ENCODE measurements around the gene PPP4R3A. TPM values are rescaled to one million over a fixed set of nuclear protein-coding genes. Genes with fewer than 3 reads are reported as not detected.

The PPP4R3A gene
- total RNA-seq, 1 experiment from 2014 or later = 74.4 TPM

GRCh38 chr14:91509083-91509877 lies 830 bp downstream of the PPP4R3A start:
- Histone ChIP-seq H3K4me1 (ENCODE audit: insufficient read depth, low read length) (peaks cover 15% of the 10 kb centered on the region), H3K9ac (ENCODE audit: low read length) (peak overlapping the region; percentile 100), H3K4me2 (ENCODE audit: low read length) (peak overlapping the region; percentile 88), H3K9me3 (ENCODE audit: low read length) (no peaks in the 10 kb centered on the region), H3K27ac (ENCODE audit: low read length) (peak overlapping the region; percentile 96), H3K27me3 (ENCODE audit: low read length) (no peaks in the 10 kb centered on the region), H3K79me2 (ENCODE audit: low read length) (peaks cover 61% of the 10 kb centered on the region), H2AFZ (ENCODE audit: low read length) (peak overlapping the region; percentile 94; the same call in 1 of the 2 replicates), H3F3A (ENCODE audit: low read length, unreplicated experiment) (no peaks in the 10 kb centered on the region), H3K36me3 (ENCODE audit: low read depth, low read length) (peaks cover 20% of the 10 kb centered on the region), H4K20me1 (ENCODE audit: low read length) (peaks cover 46% of the 10 kb centered on the region), H3K9me2 (replicated peaks; ENCODE audit: low read length) (no peaks in the 10 kb centered on the region), H3K4me3 (ENCODE audit: low read length) (peak overlapping the region; percentile 90)
- POLR2A ChIA-PET (ENCODE audit: unreplicated experiment) = interaction anchor here (0.5 kb wide), 1 partner anchor 831 kb away, joined by 4 read pairs; no protein-coding TSS in a partner anchor
- intact Hi-C loops (cut with micrococcal nuclease) = no loop called here
- DNase-seq (no peak), ATAC-seq (no peak; the same call in none of the 2 replicates)
- BruUV-seq (replicated peaks) = no TSS peak
- no peak for TF ChIP-seq EZH2 (IDR thresholded peaks at IDR 0.05; ENCODE audit: low read length, unreplicated experiment)
- no peak for TF ChIP-seq EZH2phosphoT487 (IDR thresholded peaks at IDR 0.05; ENCODE audit: borderline replicate concordance, low read length)
- no peak for TF ChIP-seq CTCF (conservative IDR thresholded peaks at IDR 0.05; ENCODE audit: low read depth, low read length)
- CTCF ChIA-PET = no interaction called here

GRCh38 chr14:91508105-91508504 lies 2.0 kb downstream of the PPP4R3A start:
- Histone ChIP-seq H3K79me2 (ENCODE audit: low read length) (peaks cover 73% of the 10 kb centered on the region), H3K4me3 (ENCODE audit: low read length) (peak overlapping the region; percentile 90), H3F3A (ENCODE audit: low read length, unreplicated experiment) (no peaks in the 10 kb centered on the region), H3K9ac (ENCODE audit: low read length) (peak overlapping the region; percentile 100), H3K27ac (ENCODE audit: low read length) (no peak overlapping the region), H3K27me3 (ENCODE audit: low read length) (no peaks in the 10 kb centered on the region), H4K20me1 (ENCODE audit: low read length) (peaks cover 50% of the 10 kb centered on the region), H3K4me2 (ENCODE audit: low read length) (peak overlapping the region; percentile 88), H3K4me1 (ENCODE audit: insufficient read depth, low read length) (peaks cover 15% of the 10 kb centered on the region), H3K9me2 (replicated peaks; ENCODE audit: low read length) (no peaks in the 10 kb centered on the region), H3K36me3 (ENCODE audit: low read depth, low read length) (peaks cover 28% of the 10 kb centered on the region), H3K9me3 (ENCODE audit: low read length) (no peaks in the 10 kb centered on the region), H2AFZ (ENCODE audit: low read length) (no peak overlapping the region)
- no peak for ATAC-seq
- DNase-seq = no peak
- TF ChIP-seq CTCF (conservative IDR thresholded peaks at IDR 0.05; ENCODE audit: low read depth, low read length) (no peak), EZH2 (IDR thresholded peaks at IDR 0.05; ENCODE audit: low read length, unreplicated experiment) (no peak), EZH2phosphoT487 (IDR thresholded peaks at IDR 0.05; ENCODE audit: borderline replicate concordance, low read length) (no peak)
- BruUV-seq (replicated peaks) = no TSS peak
- intact Hi-C loops (cut with micrococcal nuclease) = no loop called here
- CTCF ChIA-PET = no interaction called here
- POLR2A ChIA-PET (ENCODE audit: unreplicated experiment) = no interaction called here

- CTCF ChIA-PET = no interaction called here
- no peak for ATAC-seq
- H3K27ac ChIP-seq (ENCODE audit: low read length) = no peak overlapping the region
- peaks cover 62% of the 10 kb centered on the region for H4K20me1 ChIP-seq (ENCODE audit: low read length)
- H2AFZ ChIP-seq (ENCODE audit: low read length) = no peak overlapping the region
- TSS peak; percentile 1 for BruUV-seq (replicated peaks)
- no peak overlapping the region for H3K9ac ChIP-seq (ENCODE audit: low read length)
- H3K4me3 ChIP-seq (ENCODE audit: low read length) = 0 out of 2 replicates have a peak overlapping the region, but pooled peaks have one; percentile 13
- peaks cover 13% of the 10 kb centered on the region for H3K4me1 ChIP-seq (ENCODE audit: insufficient read depth, low read length)
- no peak for DNase-seq
- TF ChIP-seq EZH2 (IDR thresholded peaks at IDR 0.05; ENCODE audit: low read length, unreplicated experiment) (no peak), EZH2phosphoT487 (IDR thresholded peaks at IDR 0.05; ENCODE audit: borderline replicate concordance, low read length) (no peak), CTCF (conservative IDR thresholded peaks at IDR 0.05; ENCODE audit: low read depth, low read length) (no peak)
- peaks cover 90% of the 10 kb centered on the region for H3K79me2 ChIP-seq (ENCODE audit: low read length)
- no peaks in the 10 kb centered on the region for H3K9me2 ChIP-seq (replicated peaks; ENCODE audit: low read length)
- H3F3A ChIP-seq (ENCODE audit: low read length, unreplicated experiment) = no peaks in the 10 kb centered on the region
- peaks cover 32% of the 10 kb centered on the region for H3K36me3 ChIP-seq (ENCODE audit: low read depth, low read length)
- no peaks in the 10 kb centered on the region for H3K9me3 ChIP-seq (ENCODE audit: low read length)
- intact Hi-C loops (cut with micrococcal nuclease) = no loop called here
- no peaks in the 10 kb centered on the region for H3K27me3 ChIP-seq (ENCODE audit: low read length)
- H3K4me2 ChIP-seq (ENCODE audit: low read length) = peak overlapping the region; percentile 55; the same call in 1 of the 2 replicates
- POLR2A ChIA-PET (ENCODE audit: unreplicated experiment) = no interaction called here
Measured at GRCh38 chr14:91506226-91506625, 3.9 kb downstream of the PPP4R3A start.

All from PC-3 (cell line).